Stimulated activated CD8-positive, alpha-beta memory T cell treated with anti-CD3 and anti-CD28 coated beads, Interleukin-4, amount 100 ng/mL, for 1 hour (primary cell): Measurements from ENCODE around the gene PSME2.

Experiments
- DNase-seq, 2 donors: peaks; one replicate each; pipeline ENCODE4 v3.0.0-alpha.2; 2020; ENCODE audit warnings: low read depth in 2 of 2, low spot score in 1 of 2

Gene PSME2

GRCh38 chr14:24179961-24180796 is 33.8 kb upstream of the PSME2 start:
- DNase-seq, result no peak

GRCh38 chr14:24179294-24179960 is 33.0 kb upstream of the PSME2 start:
- no peak for DNase-seq

- DNase-seq, result no peak
Measured at GRCh38 chr14:24178399-24179178, 32.2 kb upstream of the PSME2 start.

- DNase-seq, result no peak
Measured at GRCh38 chr14:24177891-24178290, 31.5 kb upstream of the PSME2 start.

GRCh38 chr14:24177041-24177825 is 30.8 kb upstream of the PSME2 start:
- no peak for DNase-seq

GRCh38 chr14:24176599-24176998 is 30.2 kb upstream of the PSME2 start:
- no peak for DNase-seq

- DNase-seq, result no peak
Measured at GRCh38 chr14:24172871-24173281, 26.5 kb upstream of the PSME2 start.

- no peak for DNase-seq
Measured at GRCh38 chr14:24172261-24172860, 26.0 kb upstream of the PSME2 start.

GRCh38 chr14:24171422-24172260 is 25.2 kb upstream of the PSME2 start, which contains the start of gene REC8:
REC8 (plus strand) TSS chr14:24172080; CDS start chr14:24172553, 473 bp downstream.
- DNase-seq, result peak; percentile 42 to 59

- DNase-seq, result no peak
Measured at GRCh38 chr14:24167469-24168114, 21.2 kb upstream of the PSME2 start.

- no peak for DNase-seq
Measured at GRCh38 chr14:24165785-24166184, 19.4 kb upstream of the PSME2 start.

- DNase-seq, result no peak
Measured at GRCh38 chr14:24164518-24164991, 18.1 kb upstream of the PSME2 start.

GRCh38 chr14:24162093-24162492 is 15.7 kb upstream of the PSME2 start:
- no peak for DNase-seq

- peak; percentile 98 to 99 for DNase-seq
Measured at GRCh38 chr14:24160850-24161804, 14.7 kb upstream of the PSME2 start, which contains the start of gene IRF9. IRF9 (plus strand) TSS chr14:24161265; CDS start chr14:24162145, 880 bp downstream.

GRCh38 chr14:24160499-24160849 is 14.1 kb upstream of the PSME2 start:
- no peak for DNase-seq

- no peak for DNase-seq
Measured at GRCh38 chr14:24159777-24160498, 13.5 kb upstream of the PSME2 start.

GRCh38 chr14:24157331-24157730 is 10.9 kb upstream of the PSME2 start:
- no peak for DNase-seq
